H1 (cell line): ENCODE data around the gene NAT9. TPM values are rescaled to one million over a fixed set of nuclear protein-coding genes. Genes with fewer than 3 reads are reported as not detected.

ENCODE experiments used
- CTCF ChIA-PET: fragments of 300-600 bp; sonication (Branson Sonifier 250); formaldehyde crosslinking; loops from one replicate; lab custom pipeline; 2021; ENCODE audit not compliant: partially characterized antibody; lab: Charles Lee
- POLR2A ChIA-PET: fragments of 300-600 bp; sonication (Branson Sonifier 250); formaldehyde crosslinking; loops from one replicate; lab custom pipeline; 2021; ENCODE audit warnings: inconsistent platforms; ENCODE audit not compliant: partially characterized antibody; lab: Charles Lee
- DNase-seq, 2 experiments: peaks; one replicate each; pipeline versions ENCODE4 v3.0.0 to v3.0.0-alpha.2; 2010 to 2022; ENCODE audit warnings: low spot score in 2 of 2, low read depth in 1 of 2, mixed read lengths in 1 of 2
- FAIRE-seq: peaks from 2 replicates; lab custom pipeline; 2011; peaks lifted over from hg19 to GRCh38; lab: Jason Lieb, UNC
- H2AFZ ChIP-seq: 2 replicates; pipeline ENCODE4 v1.8.1; 2012; ENCODE audit warnings: low read length, inconsistent platforms
- H2AK5ac ChIP-seq: 2 replicates; pipeline ENCODE4 v1.6.1; 2013; ENCODE audit warnings: low read depth, low read length
- H2BK120ac ChIP-seq: replicated peaks from 2 replicates; pipeline ENCODE3; 2013; ENCODE audit warnings: low read depth, low read length, inconsistent platforms
- H2BK12ac ChIP-seq: 2 replicates; pipeline ENCODE4 v1.6.1; 2013; ENCODE audit warnings: low read depth, low read length
- H2BK15ac ChIP-seq: 2 replicates; pipeline ENCODE4 v1.6.1; 2013; ENCODE audit warnings: low read length
- H2BK20ac ChIP-seq: 2 replicates; pipeline ENCODE4 v1.6.1; 2013; ENCODE audit warnings: low read length
- H2BK5ac ChIP-seq: 2 replicates; pipeline ENCODE4 v1.6.1; 2013; ENCODE audit warnings: low read depth, low read length
- H3K14ac ChIP-seq: 2 replicates; pipeline ENCODE4 v1.6.1; 2013; ENCODE audit warnings: inconsistent platforms; ENCODE audit not compliant: insufficient read length
- H3K18ac ChIP-seq: 2 replicates; pipeline ENCODE4 v1.6.1; 2013; ENCODE audit warnings: low read length; ENCODE audit errors: extremely low read depth
- H3K23ac ChIP-seq: 2 replicates; pipeline ENCODE4 v1.6.1; 2013; ENCODE audit warnings: inconsistent platforms; ENCODE audit not compliant: insufficient read length
- H3K23me2 ChIP-seq: 2 replicates; pipeline ENCODE4 v1.6.1; 2013; ENCODE audit warnings: low read depth, low read length
- H3K27ac ChIP-seq: 2 replicates; pipeline ENCODE4 v1.6.1; 2011; ENCODE audit warnings: low read depth, low read length, inconsistent platforms
- H3K27me3 ChIP-seq, 4 experiments: replicated peaks in 1 of 4; 1 replicate in 1 of 4; 2 replicates in 3 of 4; pipeline versions ENCODE4 v1.6.1 to v1.8.1; 2011 to 2013; ENCODE audit warnings: low read length in 3 of 4, mild to moderate bottlenecking in 3 of 4, inconsistent platforms in 2 of 4, mixed read lengths in 2 of 4, moderate library complexity in 1 of 4; ENCODE audit not compliant: control insufficient read depth in 3 of 4, insufficient read depth in 3 of 4; ENCODE audit errors: extremely low read depth in 1 of 4
- H3K36me3 ChIP-seq, 4 experiments: 2 replicates each; pipeline versions ENCODE4 v1.6.1 to v1.8.1; 2011 to 2013; ENCODE audit warnings: mild to moderate bottlenecking in 4 of 4, low read length in 3 of 4, moderate library complexity in 2 of 4, control low read depth in 1 of 4, inconsistent platforms in 1 of 4; ENCODE audit not compliant: insufficient read depth in 4 of 4, control insufficient read depth in 2 of 4
- H3K4ac ChIP-seq: replicated peaks from 2 replicates; pipeline ENCODE3; 2013; ENCODE audit warnings: low read length, low read depth, mixed read lengths, inconsistent platforms; ENCODE audit not compliant: insufficient read length
- H3K4me1 ChIP-seq, 4 experiments: replicated peaks in 1 of 4; 1 replicate in 1 of 4; 2 replicates in 3 of 4; pipeline versions ENCODE4 v1.6.1 to v1.8.1; 2011 to 2013; ENCODE audit warnings: low read length in 3 of 4, inconsistent platforms in 2 of 4, mixed read lengths in 1 of 4; ENCODE audit not compliant: insufficient read depth in 4 of 4, control insufficient read depth in 3 of 4
- H3K4me2 ChIP-seq, 2 experiments: 2 replicates each; pipeline versions ENCODE4 v1.6.1 to v1.8.1; 2011 to 2013; ENCODE audit warnings: low read depth in 2 of 2, low read length in 2 of 2, control low read depth in 1 of 2, inconsistent platforms in 1 of 2, mild to moderate bottlenecking in 1 of 2; ENCODE audit not compliant: insufficient read depth in 1 of 2
- H3K4me3 ChIP-seq, 4 experiments: fragments of 200-600, 300-600 bp in 1 of 4; sonication (generic), shearing (Covaris generic), sonication (Bioruptor Twin) in 1 of 4; 2 replicates each; pipeline versions ENCODE4 v1.5.1 to v1.8.1; 2011 to 2016; ENCODE audit warnings: low read length in 4 of 4, low read depth in 3 of 4, control low read depth in 2 of 4, inconsistent platforms in 2 of 4, mild to moderate bottlenecking in 2 of 4, mixed read lengths in 1 of 4, moderate library complexity in 1 of 4; ENCODE audit not compliant: insufficient read depth in 2 of 4; ENCODE audit errors: extremely low read depth in 1 of 4
- H3K56ac ChIP-seq: replicated peaks from 2 replicates; pipeline ENCODE3; 2013; ENCODE audit warnings: low read depth, mild to moderate bottlenecking, mixed read lengths, low read length, inconsistent platforms; ENCODE audit not compliant: insufficient read length
- H3K79me1 ChIP-seq: 2 replicates; pipeline ENCODE4 v1.6.1; 2013; ENCODE audit warnings: low read depth, low read length, control low read depth
- H3K79me2 ChIP-seq, 2 experiments: 2 replicates each; pipeline versions ENCODE4 v1.6.1 to v1.8.1; 2012 to 2013; ENCODE audit warnings: low read length in 2 of 2, mild to moderate bottlenecking in 2 of 2, inconsistent platforms in 1 of 2; ENCODE audit not compliant: insufficient read depth in 2 of 2, control insufficient read depth in 1 of 2
- H3K9ac ChIP-seq, 4 experiments: replicated peaks in 1 of 4; 1 replicate in 1 of 4; 2 replicates in 3 of 4; pipeline versions ENCODE4 v1.6.1 to v1.8.1; 2011 to 2013; ENCODE audit warnings: low read depth in 3 of 4, low read length in 3 of 4, control low read depth in 2 of 4, mild to moderate bottlenecking in 2 of 4, moderate library complexity in 2 of 4, inconsistent platforms in 1 of 4; ENCODE audit errors: extremely low read depth in 1 of 4
- H3K9me3 ChIP-seq, 2 experiments: 2 replicates each; pipeline versions ENCODE4 v1.6.1 to v1.8.1; 2012 to 2013; ENCODE audit warnings: mild to moderate bottlenecking in 2 of 2, moderate library complexity in 2 of 2, control low read depth in 1 of 2, inconsistent platforms in 1 of 2, low read depth in 1 of 2, low read length in 1 of 2, mixed read lengths in 1 of 2; ENCODE audit not compliant: insufficient read depth in 2 of 2
- H4K20me1 ChIP-seq, 2 experiments: replicated peaks in 1 of 2; 2 replicates each; pipeline versions ENCODE3 to v1.8.1; 2011 to 2013; ENCODE audit warnings: inconsistent platforms in 2 of 2, low read length in 2 of 2, mild to moderate bottlenecking in 1 of 2; ENCODE audit not compliant: insufficient read depth in 2 of 2, control insufficient read depth in 1 of 2
- H4K5ac ChIP-seq: 2 replicates; pipeline ENCODE4 v1.6.1; 2013; ENCODE audit warnings: low read length, low read depth, mixed read lengths, inconsistent platforms; ENCODE audit not compliant: insufficient read length
- H4K8ac ChIP-seq: 2 replicates; pipeline ENCODE4 v1.8.0; 2013; ENCODE audit warnings: mild to moderate bottlenecking, moderate library complexity, low read length, inconsistent platforms; ENCODE audit not compliant: insufficient read depth; ENCODE audit errors: extremely low read depth
- H4K91ac ChIP-seq: replicated peaks from 2 replicates; pipeline ENCODE3; 2013; ENCODE audit warnings: low read length, mixed read lengths, inconsistent platforms; ENCODE audit not compliant: insufficient read length
- ASH2L ChIP-seq: fragments of 200-600, 300-600 bp; sonication (generic); IDR thresholded peaks from one replicate; pipeline ENCODE4 v1.7.1; 2017; ENCODE audit warnings: low read length
- KDM1A ChIP-seq: fragments of 200-600, 300-600 bp; sonication (generic); IDR thresholded peaks from 2 replicates; pipeline ENCODE4 v1.7.1; 2016; ENCODE audit warnings: mild to moderate bottlenecking, low read length, borderline replicate concordance
- POLR2AphosphoS5 ChIP-seq: IDR thresholded peaks from 2 replicates; pipeline ENCODE4 v1.6.1; 2011; ENCODE audit warnings: low read depth, low read length
- RBBP5 ChIP-seq: IDR thresholded peaks from 2 replicates; pipeline ENCODE4 v1.7.1; 2012; ENCODE audit warnings: low read depth, mild to moderate bottlenecking, inconsistent platforms, low read length, moderate library complexity, borderline replicate concordance
- RNF2 ChIP-seq: fragments of 200-900, 300-1000 bp; sonication (generic); IDR thresholded peaks from 2 replicates; pipeline ENCODE4 v1.7.1; 2016; ENCODE audit warnings: borderline replicate concordance, low read depth, mild to moderate bottlenecking, antibody characterized with exemption, low read length; ENCODE audit not compliant: poor library complexity, severe bottlenecking; ENCODE audit errors: missing control alignments
- RXRA ChIP-seq: IDR thresholded peaks from 2 replicates; pipeline ENCODE4 v1.6.1; 2011; ENCODE audit warnings: low read depth, mild to moderate bottlenecking, low read length, moderate library complexity; ENCODE audit not compliant: insufficient read depth
- WGBS, 2 experiments: shearing (Covaris generic) in 1 of 2; methylation state at CpG; one replicate each; pipeline versions ENCODE4 v1.1.6 to v1.1.7; 2013 to 2015; ENCODE audit warnings: low lambda C conversion rate in 2 of 2, mixed read lengths in 2 of 2, inconsistent platforms in 1 of 2, low coverage in 1 of 2, missing lambda C conversion rate in 1 of 2; ENCODE audit not compliant: insufficient replicate concordance in 2 of 2, insufficient coverage in 1 of 2, insufficient read length in 1 of 2; ENCODE audit errors: extremely low coverage in 1 of 2, missing lambda C conversion rate in 1 of 2; 5-methylcytosine and 5-hydroxymethylcytosine counted together
- polyA plus RNA-seq, 7 experiments: library from polyadenylated mRNA; depleted of rRNA in 3 of 7; stranded (reverse) in 5 of 7; unstranded in 2 of 7; fragments of >200 nt in 5 of 7; fragments of 200-250 nt in 2 of 7; gene quantifications; 1 replicate in 5 of 7; 2 replicates in 1 of 7; 4 replicates in 1 of 7; pipeline versions ENCODE4 v1.2.1 to v1.2.3, GENCODE V29; 2011 to 2013; ENCODE audit warnings: missing spikeins in 2 of 7, mixed read lengths in 2 of 7
- total RNA-seq: library from RNA; stranded (reverse); fragmentation: NEBNext Ultra II Directional; extraction: Animal tissue kit (Norgen Biotek cat#: 25700); gene quantifications from 2 replicates; pipeline ENCODE4 v1.2.1, GENCODE V29; 2021

NAT9 gene
- total and polyA plus RNA-seq, 2 of the 8 experiments (the other 6 are each of a cell fraction or from before 2014, with no cell fraction given): 32.3 to 42.7 TPM

- Histone ChIP-seq H3K18ac (no peak overlapping the region), H3K27ac (no peak overlapping the region; the same call in 1 of the 2 replicates), H3K56ac (no peak overlapping the region), H3K23me2 (no peaks in the 10 kb centered on the region), H3K9ac (no peak overlapping the region), H3K23ac (no peak overlapping the region), H3K4me1 (peaks cover 10 to 44% (median 28%) of the 10 kb centered on the region in 4 experiments), H2BK12ac (no peak overlapping the region), H3K27me3 (no peaks in the 10 kb centered on the region), H3K79me1 (peaks cover 16% of the 10 kb centered on the region), H4K5ac (no peak overlapping the region), H2BK20ac (no peak overlapping the region), H3K4ac (no peak overlapping the region), H3K4me2 (no peak overlapping the region; a peak in 1 of 4 replicates), H3K4me3 (no peak overlapping the region), H4K8ac (no peak overlapping the region), H2BK120ac (no peak overlapping the region), H2AK5ac (peak overlapping the region; percentile 11; the same call in 1 of the 2 replicates), H4K91ac (no peak overlapping the region), H2AFZ (no peak overlapping the region), H2BK15ac (no peak overlapping the region), H4K20me1 (peaks cover 2 to 9% of the 10 kb centered on the region in 2 experiments), H3K14ac (no peak overlapping the region), H2BK5ac (no peak overlapping the region), H3K9me3 (no peaks in the 10 kb centered on the region), H3K79me2 (peaks cover 0 to 23% of the 10 kb centered on the region in 2 experiments; a peak in 1 of 4 replicates), H3K36me3 (peaks cover 0 to 18% (median under 1%) of the 10 kb centered on the region in 4 experiments; a peak in 4 of 8 replicates)
- ChIA-PET POLR2A (interaction anchor here (1.7 to 6.5 kb wide), 3 partner anchors 9 to 19 kb away, joined by 7 to 70 read pairs (median 8); no protein-coding TSS in a partner anchor), CTCF (interaction anchor here (0.5 to 13.0 kb wide), 6 partner anchors 12 to 86 kb away, joined by 3 to 170 read pairs (median 4); no protein-coding TSS in a partner anchor)
- DNase-seq (no peak), FAIRE-seq (no peak)
- TF ChIP-seq KDM1A (no peak), RNF2 (no peak), RBBP5 (no peak), RXRA (no peak), POLR2AphosphoS5 (no peak), ASH2L (no peak)
- 88% methylated on average over 4 of the region's 4 CpGs; no CpG with 5 or more reads in 1 of the 2 experiments for WGBS, 2 experiments
Measured at GRCh38 chr17:74764751-74765286, 11.3 kb downstream of the NAT9 start.
